Thoracic aorta (tissue), 2 donors: Measurements from ENCODE around the gene TRPV6. TPM values are rescaled to one million over a fixed set of nuclear protein-coding genes. Genes with fewer than 3 reads are reported as not detected.

ENCODE experiments used
- ATAC-seq: fragments of 150-250 bp; one replicate; pipeline ENCODE4 v1.8.0; 2017; ENCODE audit warnings: low read depth; ENCODE audit not compliant: insufficient number of reproducible peaks, low FRiP score
- DNase-seq: peaks from one replicate; pipeline ENCODE4 v3.0.0-alpha.2; 2020; ENCODE audit warnings: low spot score
- H3K27ac ChIP-seq, 2 donors: fragments of 200-600 bp; sonication (generic); 1 replicate in 1 of 2; 2 replicates in 1 of 2; pipeline ENCODE4 v1.5.1; 2016; ENCODE audit warnings: mild to moderate bottlenecking in 2 of 2, moderate library complexity in 2 of 2
- H3K27me3 ChIP-seq: fragments of 200-600 bp; sonication (generic); replicated peaks from 2 replicates; pipeline ENCODE4 v1.6.0; 2016; ENCODE audit warnings: mild to moderate bottlenecking; ENCODE audit not compliant: insufficient read depth
- H3K36me3 ChIP-seq: fragments of 200-600 bp; sonication (generic); one replicate; pipeline ENCODE4 v1.5.1; 2016
- H3K4me1 ChIP-seq, 2 donors: fragments of 200-600 bp; sonication (generic); 1 replicate in 1 of 2; 2 replicates in 1 of 2; pipeline versions ENCODE4 v1.5.1 to v1.6.0; 2016; ENCODE audit warnings: low read depth in 2 of 2, mild to moderate bottlenecking in 1 of 2; ENCODE audit not compliant: control insufficient read depth in 1 of 2
- H3K4me3 ChIP-seq: fragments of 200-600 bp; sonication (generic); 2 replicates; pipeline ENCODE4 v1.5.1; 2016; ENCODE audit warnings: mild to moderate bottlenecking
- H3K9me3 ChIP-seq: fragments of 200-600 bp; sonication (generic); 2 replicates; pipeline ENCODE4 v1.5.1; 2016
- CTCF ChIP-seq: fragments of 200-600 bp; sonication (generic); IDR thresholded peaks from one replicate; pipeline ENCODE4 v1.5.1; 2019; ENCODE audit warnings: antibody characterized with exemption
- total RNA-seq, 2 donors: library from RNA; depleted of rRNA; stranded (reverse); fragments of >200 nt; gene quantifications; one replicate each; pipeline versions ENCODE4 v1.1.0 to v1.2.3, GENCODE V29; 2016

Gene TRPV6
- total RNA-seq, 2 donors from 2014 or later = not detected

GRCh38 chr7:142919656-142920055, 34.1 kb upstream of the TRPV6 start:
- Histone ChIP-seq H3K27ac (no peak overlapping the region), H3K36me3 (no peaks in the 10 kb centered on the region), H3K4me3 (no peak overlapping the region), H3K27me3 (no peaks in the 10 kb centered on the region), H3K4me1 (no peaks in the 10 kb centered on the region), H3K9me3 (no peaks in the 10 kb centered on the region)
- DNase-seq = no peak
- no peak for TF ChIP-seq CTCF
- ATAC-seq = no peak

- no peak for TF ChIP-seq CTCF
- Histone ChIP-seq H3K4me3 (no peak overlapping the region), H3K4me1 (no peaks in the 10 kb centered on the region), H3K27me3 (no peaks in the 10 kb centered on the region), H3K9me3 (no peaks in the 10 kb centered on the region), H3K36me3 (no peaks in the 10 kb centered on the region), H3K27ac (no peak overlapping the region)
- DNase-seq (no peak), ATAC-seq (no peak)
Observed at GRCh38 chr7:142918901-142919300, 33.4 kb upstream of the TRPV6 start.

- Histone ChIP-seq H3K36me3 (no peaks in the 10 kb centered on the region), H3K4me3 (no peak overlapping the region), H3K27me3 (no peaks in the 10 kb centered on the region), H3K27ac (no peak overlapping the region), H3K9me3 (no peaks in the 10 kb centered on the region), H3K4me1 (no peaks in the 10 kb centered on the region)
- TF ChIP-seq CTCF = no peak
- DNase-seq = no peak
- no peak for ATAC-seq
Observed at GRCh38 chr7:142917447-142917846, 31.9 kb upstream of the TRPV6 start.

- Histone ChIP-seq H3K27ac (no peak overlapping the region), H3K36me3 (no peaks in the 10 kb centered on the region), H3K27me3 (no peaks in the 10 kb centered on the region), H3K9me3 (no peaks in the 10 kb centered on the region), H3K4me3 (no peak overlapping the region), H3K4me1 (no peaks in the 10 kb centered on the region)
- TF ChIP-seq CTCF = no peak
- ATAC-seq = no peak
- DNase-seq = no peak
Observed at GRCh38 chr7:142916508-142916907, 31.0 kb upstream of the TRPV6 start.

GRCh38 chr7:142915315-142915714, 29.8 kb upstream of the TRPV6 start:
- no peak for ATAC-seq
- no peaks in the 10 kb centered on the region for H3K9me3 ChIP-seq
- no peaks in the 10 kb centered on the region for H3K36me3 ChIP-seq
- H3K4me3 ChIP-seq = no peak overlapping the region
- H3K27ac ChIP-seq = no peak overlapping the region
- no peaks in the 10 kb centered on the region for H3K27me3 ChIP-seq
- no peaks in the 10 kb centered on the region for H3K4me1 ChIP-seq
- TF ChIP-seq CTCF = no peak
- no peak for DNase-seq
